GM21423 (cell line): ENCODE results near the gene KLF2.
"Not testable (repeated sequence)": the region's sequence is repeated elsewhere in the genome, so short reads cannot be mapped to it uniquely, and the experiment has no call there.

Experiments used
- ATAC-seq: cut with Tn5 transposase; IDR thresholded peaks from one replicate; pipeline ENCODE4 v1.9.1; 2021; ENCODE audit warnings: mild to moderate bottlenecking, moderate library complexity; ENCODE audit not compliant: unreplicated experiment

The KLF2 gene

GRCh38 chr19:16324384-16325160 lies at the start of gene KLF2:
Gene KLF2 (plus strand): TSS chr19:16324826. CDS start chr19:16324924, 98 bp downstream.
- ATAC-seq, result peak; percentile 58

DNA sequence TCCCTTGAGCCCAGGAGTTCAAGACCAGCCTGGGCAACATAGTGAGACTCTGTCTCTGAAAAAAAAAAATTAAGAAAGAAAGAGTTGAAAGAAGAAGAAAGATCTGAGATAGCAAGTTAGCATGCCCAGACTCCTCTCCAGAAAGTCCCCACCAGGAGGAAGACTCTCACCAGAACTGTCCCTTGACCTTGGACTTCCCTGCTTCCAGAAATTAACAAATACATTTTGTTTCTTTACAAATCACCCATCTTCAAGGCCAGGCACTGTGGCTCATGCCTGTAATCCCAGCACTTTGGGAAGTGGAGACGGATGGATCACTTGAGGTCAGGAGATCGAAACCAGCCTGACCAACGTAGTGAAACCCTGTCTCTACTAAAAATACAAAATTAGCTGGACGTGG lies 44.3 kb upstream of the KLF2 start:
- no peak for ATAC-seq

- ATAC-seq, result no peak
Observed at GRCh38 chr19:16281743-16282142, 42.9 kb upstream of the KLF2 start.

GRCh38 chr19:16283210-16284061 lies 41.2 kb upstream of the KLF2 start:
- ATAC-seq, result no peak

DNA sequence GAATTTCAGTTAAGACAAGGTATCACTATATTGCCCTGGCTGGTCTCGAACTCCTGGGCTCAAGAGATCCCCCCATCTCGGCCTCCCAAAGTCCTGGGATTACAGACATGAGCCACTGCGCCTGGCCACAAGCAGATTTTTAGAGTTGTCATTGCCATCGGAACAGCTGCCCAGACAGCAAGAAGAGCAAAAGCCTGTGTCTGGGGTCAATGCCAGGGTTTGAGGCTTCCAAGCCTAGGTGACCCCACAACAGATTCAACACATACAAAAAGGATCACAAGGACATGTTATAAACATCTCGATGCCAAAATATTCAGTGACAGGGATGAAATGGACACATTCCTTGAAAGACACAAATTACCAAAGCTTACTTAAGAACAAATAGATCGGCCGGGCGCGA lies 40.1 kb upstream of the KLF2 start:
- ATAC-seq, result no peak

DNA sequence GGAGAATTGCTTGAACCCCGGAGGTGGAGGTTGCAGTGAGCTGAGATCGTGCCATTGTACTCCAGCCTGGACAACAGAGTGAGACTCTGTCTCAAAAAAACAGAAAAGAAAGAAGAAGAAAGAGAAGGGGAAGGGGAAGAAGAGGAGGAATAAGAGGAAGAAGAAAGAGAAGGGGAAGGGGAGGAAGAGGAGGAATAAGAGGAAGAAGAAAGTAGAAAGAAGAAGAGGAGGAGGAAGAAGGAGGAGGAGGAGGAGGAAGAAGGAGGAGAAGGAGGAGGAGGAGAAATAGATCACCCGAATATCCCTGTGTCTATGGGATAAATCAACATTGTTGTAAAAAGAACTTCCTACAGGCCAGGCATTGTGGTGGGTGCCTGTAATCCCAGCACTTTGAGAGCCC lies 39.5 kb upstream of the KLF2 start:
- ATAC-seq, result not testable (repeated sequence)

DNA sequence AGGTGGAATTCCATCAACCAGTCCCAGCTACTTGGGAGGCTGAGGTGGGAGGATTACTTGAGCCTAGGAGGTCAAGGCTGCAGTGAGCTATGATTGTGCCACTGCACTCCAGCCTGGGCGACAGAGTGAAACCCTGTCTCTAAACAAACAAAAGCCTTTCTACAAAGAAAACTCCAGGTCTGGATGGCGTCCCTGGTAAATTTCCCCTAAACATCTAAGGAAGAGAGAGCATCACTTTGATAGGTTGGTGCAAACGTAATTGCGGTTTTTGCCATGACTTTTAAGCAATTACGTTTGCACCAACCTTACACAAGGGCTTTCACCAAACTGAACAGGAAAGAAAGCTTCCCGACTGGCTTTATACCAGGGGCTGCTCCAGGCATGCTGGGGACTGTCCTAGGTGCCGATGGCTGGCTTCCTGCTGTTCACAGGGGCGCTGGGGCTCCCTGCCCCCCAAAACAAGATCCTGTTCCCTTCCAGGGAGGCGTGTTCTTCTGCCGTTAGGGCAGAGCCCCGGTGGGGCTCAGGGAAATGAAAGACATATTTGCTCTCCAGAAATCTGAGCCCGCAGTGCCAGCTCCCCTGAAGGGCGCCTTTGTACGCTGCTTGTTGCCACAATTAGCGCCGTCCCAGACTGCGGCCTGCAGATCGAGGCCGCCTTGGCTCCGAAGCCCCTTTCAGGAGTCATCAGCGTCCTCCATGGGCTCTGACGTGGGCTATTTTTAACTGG lies 38.7 kb upstream of the KLF2 start:
- ATAC-seq, result no peak

DNA sequence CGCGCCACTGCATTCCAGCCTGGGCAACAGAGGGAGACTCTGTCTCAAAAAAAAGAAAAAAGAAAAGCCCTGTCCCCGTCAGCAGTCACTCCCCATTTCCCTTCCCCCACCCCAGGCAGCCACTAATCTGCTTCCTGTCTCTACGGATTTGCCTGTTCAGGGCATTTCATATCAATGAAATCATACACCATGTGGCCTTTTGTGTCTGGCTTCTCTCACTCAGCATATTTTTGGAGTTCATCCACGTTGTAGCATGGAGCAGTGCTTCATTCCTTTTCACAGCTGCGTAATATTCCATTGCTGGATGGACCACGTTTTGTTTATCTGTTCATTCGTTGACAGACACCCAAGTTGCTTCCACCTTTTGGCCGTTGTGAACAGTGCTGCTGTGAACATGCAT lies 36.1 kb upstream of the KLF2 start:
- no peak for ATAC-seq

DNA sequence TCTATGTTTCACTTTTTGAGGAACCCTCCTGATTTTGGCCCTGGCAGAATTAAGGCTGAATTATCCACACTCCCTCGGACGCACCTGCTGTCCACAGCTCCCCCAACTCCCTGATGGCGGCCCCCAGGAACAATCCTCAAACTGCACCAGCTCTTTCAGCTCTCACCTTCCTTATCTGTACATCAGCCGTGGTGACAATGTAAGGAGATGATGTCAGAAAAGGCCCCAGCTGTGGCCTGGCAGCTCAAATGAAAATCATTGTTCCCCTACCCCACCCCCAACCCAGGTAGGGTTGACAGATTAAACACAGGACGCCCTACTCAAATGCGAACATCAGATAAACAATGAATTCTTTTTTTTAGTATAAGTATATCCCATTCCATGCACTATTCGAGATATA lies 35.0 kb upstream of the KLF2 start:
- ATAC-seq, result no peak

- ATAC-seq, result no peak
Observed at GRCh38 chr19:16290692-16291091, 33.9 kb upstream of the KLF2 start.

GRCh38 chr19:16293118-16294091 lies 31.2 kb upstream of the KLF2 start:
- ATAC-seq, result no peak

- ATAC-seq, result no peak
Observed at GRCh38 chr19:16295057-16295456, 29.6 kb upstream of the KLF2 start.

GRCh38 chr19:16296713-16297112 lies 27.9 kb upstream of the KLF2 start:
- no peak for ATAC-seq

GRCh38 chr19:16297575-16298178 lies 26.9 kb upstream of the KLF2 start:
- no peak for ATAC-seq

DNA sequence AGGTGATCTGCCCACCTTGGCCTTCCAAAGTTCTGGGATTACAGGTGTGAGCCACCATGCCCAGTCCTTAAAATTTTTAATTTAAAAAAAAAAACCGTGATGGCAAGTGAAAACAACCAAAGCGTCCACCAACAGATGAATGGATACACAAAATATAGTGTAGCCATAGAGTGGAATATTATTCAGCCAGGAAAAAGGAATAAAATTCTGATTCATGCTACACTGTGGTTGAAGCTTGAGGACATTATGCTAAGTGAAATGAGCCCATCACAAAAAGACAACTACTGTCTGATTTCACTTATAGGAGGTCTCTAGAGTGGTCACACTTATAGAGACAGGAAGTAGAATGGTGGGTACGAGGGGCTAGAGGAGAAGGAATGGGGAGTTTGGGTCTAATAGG lies 26.3 kb upstream of the KLF2 start:
- ATAC-seq, result no peak

DNA sequence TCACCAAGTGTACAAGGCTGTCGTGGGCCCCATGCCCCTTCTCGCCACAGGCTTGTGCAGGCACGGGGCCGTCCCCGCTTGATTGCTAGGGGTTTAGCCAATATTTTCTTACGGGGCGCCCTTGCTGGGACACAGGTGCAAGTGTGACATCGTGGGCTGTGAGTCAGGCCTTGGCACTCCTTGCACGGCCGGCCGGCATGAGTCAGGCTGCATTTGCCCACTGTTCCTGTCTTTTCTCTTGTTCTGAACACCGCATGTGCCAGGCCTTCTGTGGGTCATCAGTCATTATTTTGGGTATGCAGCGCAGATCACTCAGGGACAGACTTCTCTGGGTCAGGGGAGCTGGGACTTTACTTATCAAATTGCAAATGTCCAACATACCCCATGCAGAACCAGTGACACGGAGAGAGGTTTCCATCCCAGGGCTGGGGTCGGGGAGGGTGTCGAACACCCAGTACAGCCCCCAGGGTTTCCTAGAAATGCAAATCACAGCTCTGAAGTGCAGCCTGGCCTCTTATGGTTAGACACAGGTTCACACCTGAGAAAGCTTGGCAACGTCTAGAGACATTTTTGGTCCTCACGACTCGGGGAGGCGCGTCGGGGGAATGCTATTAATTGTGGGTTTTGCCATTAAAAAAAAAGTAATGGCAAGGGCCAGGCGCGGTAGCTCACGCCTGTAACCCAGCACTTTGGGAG lies 22.5 kb upstream of the KLF2 start:
- no peak for ATAC-seq

DNA sequence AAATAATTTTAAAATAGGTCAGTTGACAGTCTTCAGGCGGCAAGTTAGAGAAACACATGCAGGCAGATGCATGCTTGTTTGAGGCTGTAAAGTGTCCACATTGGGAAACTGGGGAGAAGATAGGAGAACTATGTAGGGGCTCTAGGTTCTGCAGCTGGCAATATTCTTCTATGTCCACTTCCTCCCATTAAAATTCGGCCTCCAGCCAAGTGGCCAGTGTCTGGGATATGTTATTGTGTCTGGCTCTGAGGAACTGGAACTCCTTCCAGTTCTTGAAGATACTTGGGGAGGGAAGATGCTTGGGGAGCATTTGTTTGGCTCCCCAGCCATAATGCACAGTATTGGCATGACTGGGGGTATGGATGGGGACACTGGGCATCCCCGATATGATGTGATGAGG lies 20.9 kb upstream of the KLF2 start:
- ATAC-seq, result no peak

GRCh38 chr19:16304511-16304910 lies 20.1 kb upstream of the KLF2 start:
- ATAC-seq, result not testable (repeated sequence)

DNA sequence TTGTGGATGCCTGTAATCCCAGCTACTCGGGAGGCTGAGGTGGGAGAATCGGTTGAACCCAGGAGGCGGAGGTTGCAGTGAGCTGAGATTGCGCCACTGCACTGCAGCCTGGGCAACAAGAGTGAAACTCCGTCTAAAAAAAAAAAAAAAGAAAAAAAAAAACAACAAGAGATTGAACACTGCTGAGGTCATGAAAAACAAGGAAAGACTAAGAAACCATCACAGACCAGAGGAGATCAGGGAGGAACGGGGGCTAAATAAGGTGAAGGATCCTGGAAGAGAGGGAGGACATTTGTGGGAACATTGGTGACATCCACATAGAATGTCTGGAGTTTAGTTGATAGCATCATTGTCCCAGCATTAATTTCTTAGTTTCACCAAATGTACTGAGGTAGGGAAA lies 19.6 kb upstream of the KLF2 start:
- ATAC-seq, result not testable (repeated sequence)
